OCI-LY1 (cell line): ENCODE results near the gene RPL21.

Source experiments
- H2AFZ ChIP-seq: fragments of 200-600 bp; sonication (generic), shearing (Covaris generic); 2 replicates; pipeline ENCODE4 v1.6.0; 2014; ENCODE audit warnings: antibody characterized with exemption, mild to moderate bottlenecking, low read length
- H3F3A ChIP-seq: fragments of 200-600 bp; sonication (generic), shearing (Covaris generic); 2 replicates; pipeline ENCODE4 v1.6.0; 2014; ENCODE audit warnings: mild to moderate bottlenecking, antibody characterized with exemption, low read length, moderate library complexity; ENCODE audit not compliant: insufficient read depth
- H3K27ac ChIP-seq: fragments of 200-600 bp; sonication (generic); 2 replicates; pipeline ENCODE4 v1.5.1; 2014; ENCODE audit warnings: low read length, mixed run types, mild to moderate bottlenecking, low read depth; ENCODE audit not compliant: poor library complexity, severe bottlenecking
- H3K27me3 ChIP-seq: fragments of 200-600 bp; sonication (generic); 2 replicates; pipeline ENCODE4 v1.6.0; 2014; ENCODE audit warnings: antibody characterized with exemption, mild to moderate bottlenecking, low read length, moderate library complexity; ENCODE audit not compliant: insufficient read depth
- H3K36me3 ChIP-seq: fragments of 200-600 bp; sonication (generic); 2 replicates; pipeline ENCODE4 v1.6.1; 2014; ENCODE audit warnings: mild to moderate bottlenecking, antibody characterized with exemption, low read length, moderate library complexity, mixed read lengths; ENCODE audit not compliant: insufficient read depth
- H3K4me1 ChIP-seq: fragments of 200-600 bp; sonication (generic); 2 replicates; pipeline ENCODE4 v1.5.1; 2014; ENCODE audit warnings: mild to moderate bottlenecking, low read length, moderate library complexity; ENCODE audit not compliant: insufficient read depth, severe bottlenecking
- H3K4me2 ChIP-seq: fragments of 200-600 bp; sonication (generic), shearing (Covaris generic); 2 replicates; pipeline ENCODE4 v1.6.1; 2014; ENCODE audit warnings: low read length
- H3K4me3 ChIP-seq: fragments of 200-600 bp; sonication (generic); 2 replicates; pipeline ENCODE4 v1.5.1; 2014; ENCODE audit warnings: low read length, low read depth, mild to moderate bottlenecking, mixed read lengths; ENCODE audit not compliant: poor library complexity, severe bottlenecking
- H3K79me2 ChIP-seq: fragments of 200-600 bp; shearing (Covaris generic); 2 replicates; pipeline ENCODE4 v1.6.1; 2016; ENCODE audit warnings: mixed run types, low read length, mixed read lengths; ENCODE audit not compliant: insufficient read depth
- H3K9ac ChIP-seq: fragments of 200-600 bp; sonication (generic), shearing (Covaris generic); 2 replicates; pipeline ENCODE4 v1.6.1; 2014; ENCODE audit warnings: mild to moderate bottlenecking, low read length, mixed read lengths
- H3K9me2 ChIP-seq: fragments of 200-600 bp; sonication (generic), shearing (Covaris generic); 2 replicates; pipeline ENCODE4 v1.6.1; 2014; ENCODE audit warnings: low read depth, mild to moderate bottlenecking, low read length, mixed read lengths
- H3K9me3 ChIP-seq: fragments of 200-600 bp; shearing (Covaris generic); 2 replicates; pipeline ENCODE4 v1.6.1; 2014; ENCODE audit warnings: low read length, mixed read lengths
- H4K20me1 ChIP-seq: fragments of 200-600 bp; sonication (generic), shearing (Covaris generic); 2 replicates; pipeline ENCODE4 v1.6.0; 2016; ENCODE audit warnings: mild to moderate bottlenecking, low read length; ENCODE audit not compliant: insufficient read depth
- CTCF ChIP-seq: fragments of 200-600 bp; sonication (generic), shearing (Covaris generic); IDR thresholded peaks from 2 replicates; pipeline ENCODE4 v1.5.1; 2017; ENCODE audit warnings: mild to moderate bottlenecking, antibody characterized with exemption, low read length, moderate library complexity, mixed read lengths
- EZH2 ChIP-seq: fragments of 200-600 bp; sonication (generic), shearing (Covaris generic); IDR thresholded peaks from 2 replicates; pipeline ENCODE4 v1.8.0; 2017; ENCODE audit warnings: borderline replicate concordance, mixed run types, mild to moderate bottlenecking, antibody characterized with exemption, low read length, moderate library complexity, mixed read lengths

RPL21 gene

GRCh38 chr13:27267596-27267995, 16.2 kb downstream of the RPL21 start:
- Histone ChIP-seq H3K27ac (no peak overlapping the region), H3K36me3 (no peaks in the 10 kb centered on the region), H3K79me2 (no peaks in the 10 kb centered on the region), H3K27me3 (no peaks in the 10 kb centered on the region), H3K9ac (no peak overlapping the region), H3K4me1 (peaks cover 23% of the 10 kb centered on the region), H3K9me2 (no peaks in the 10 kb centered on the region), H2AFZ (no peak overlapping the region), H3F3A (peaks cover 6% of the 10 kb centered on the region; the same call in 1 of the 2 replicates), H3K9me3 (no peaks in the 10 kb centered on the region), H3K4me2 (no peak overlapping the region), H4K20me1 (0 out of 2 replicates have a peak, but pooled peaks cover 3% of the 10 kb centered on the region), H3K4me3 (no peak overlapping the region)
- TF ChIP-seq EZH2 = no peak
- TF ChIP-seq CTCF = no peak

GRCh38 chr13:27269114-27269665, 17.8 kb downstream of the RPL21 start:
- no peaks in the 10 kb centered on the region for H3K9me2 ChIP-seq
- no peaks in the 10 kb centered on the region for H3K79me2 ChIP-seq
- H3K9me3 ChIP-seq = no peaks in the 10 kb centered on the region
- no peak overlapping the region for H3K9ac ChIP-seq
- H3K4me1 ChIP-seq = peaks cover 17% of the 10 kb centered on the region
- no peaks in the 10 kb centered on the region for H3K27me3 ChIP-seq
- H4K20me1 ChIP-seq = no peaks in the 10 kb centered on the region
- no peaks in the 10 kb centered on the region for H3K36me3 ChIP-seq
- no peaks in the 10 kb centered on the region for H3F3A ChIP-seq
- no peak overlapping the region for H3K4me2 ChIP-seq
- no peak overlapping the region for H2AFZ ChIP-seq
- TF ChIP-seq EZH2 (no peak), CTCF (no peak)
- H3K4me3 ChIP-seq = no peak overlapping the region
- H3K27ac ChIP-seq = no peak overlapping the region

- no peaks in the 10 kb centered on the region for H4K20me1 ChIP-seq
- H3K36me3 ChIP-seq = no peaks in the 10 kb centered on the region
- H3K4me2 ChIP-seq = peak within 1 kb of the TSS; percentile 96
- no peak within 1 kb of the TSS for H3K27ac ChIP-seq
- peaks cover 3% of the 10 kb centered on the region; the same call in 1 of the 2 replicates for H3K27me3 ChIP-seq
- no peaks in the 10 kb centered on the region for H3K9me2 ChIP-seq
- H3K4me3 ChIP-seq = peak within 1 kb of the TSS; percentile 71
- H3K9ac ChIP-seq = peak within 1 kb of the TSS; percentile 70
- H3K9me3 ChIP-seq = no peaks in the 10 kb centered on the region
- no peaks in the 10 kb centered on the region for H3K79me2 ChIP-seq
- peaks cover 14% of the 10 kb centered on the region for H3K4me1 ChIP-seq
- no peaks in the 10 kb centered on the region for H3F3A ChIP-seq
- TF ChIP-seq CTCF (peak; percentile 90), EZH2 (no peak)
- peak within 1 kb of the TSS; percentile 12; the same call in 1 of the 2 replicates for H2AFZ ChIP-seq
Measured at GRCh38 chr13:27270594-27271520, 19.5 kb downstream of the RPL21 start, which contains the start of gene RASL11A. RASL11A (plus strand) TSS chr13:27270830; CDS start chr13:27270945, 115 bp downstream.
